GM12892 (cell line): Measurements from ENCODE around the gene CREB3L1.

Experiments
- POLR2AphosphoS5 ChIP-seq: IDR thresholded peaks from 2 replicates; pipeline ENCODE4 v1.6.1; 2011; ENCODE audit warnings: low read depth, low read length, control low read depth
- TAF1 ChIP-seq: IDR thresholded peaks from 2 replicates; pipeline ENCODE4 v1.6.1; 2011; ENCODE audit warnings: low read depth, mild to moderate bottlenecking, control low read depth, low read length, borderline replicate concordance

DNA sequence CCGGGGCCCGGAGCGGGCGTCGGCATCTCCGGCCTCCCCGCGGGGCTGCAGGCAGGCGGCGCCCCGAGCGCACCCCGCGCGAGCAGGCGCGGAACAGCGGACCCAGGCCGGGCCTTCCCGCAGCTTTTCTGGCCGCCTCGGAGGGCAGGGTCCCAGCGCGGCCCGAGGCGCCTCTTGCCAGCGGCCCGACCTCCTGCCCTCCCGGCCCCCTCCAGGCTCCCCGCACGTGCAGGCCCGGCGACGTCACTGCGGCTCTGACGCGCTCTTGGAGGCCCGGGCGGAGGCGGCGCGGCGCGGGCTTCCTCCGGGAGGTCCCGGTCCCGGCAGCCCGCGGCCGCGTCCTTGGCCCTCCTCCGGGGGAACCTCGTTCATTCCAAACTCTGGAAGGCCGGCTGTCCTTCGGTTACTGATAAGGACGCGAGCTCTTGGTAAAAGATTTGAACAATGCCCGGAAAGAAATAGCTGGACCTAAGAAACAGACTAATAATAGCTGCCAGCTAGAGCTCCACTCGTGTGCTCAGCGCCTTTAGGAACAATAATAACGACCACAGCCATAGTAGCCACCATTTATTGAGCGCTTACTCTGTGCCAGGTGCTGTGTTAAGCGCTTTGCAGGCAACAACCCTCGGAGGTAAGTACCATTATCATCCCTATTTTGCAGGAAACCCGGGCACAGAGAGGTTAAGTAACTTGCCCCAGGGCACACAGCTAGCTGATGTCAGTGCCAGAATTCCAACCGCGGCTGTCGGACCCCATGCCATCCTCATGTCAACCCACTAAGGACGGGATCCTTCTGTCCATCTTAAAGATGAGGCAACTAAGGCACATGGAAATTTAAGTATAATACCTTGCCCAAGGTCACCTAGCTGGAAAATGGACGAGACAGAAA is 39.1 kb upstream of the CREB3L1 start:
- TF ChIP-seq TAF1 = no peak
- TF ChIP-seq POLR2AphosphoS5 = no peak
